ENCODE results near the gene CXorf49B.
"Not testable (repeated sequence)": the region's sequence is repeated elsewhere in the genome, so short reads cannot be mapped to it uniquely, and the experiment has no call there.

DNA sequence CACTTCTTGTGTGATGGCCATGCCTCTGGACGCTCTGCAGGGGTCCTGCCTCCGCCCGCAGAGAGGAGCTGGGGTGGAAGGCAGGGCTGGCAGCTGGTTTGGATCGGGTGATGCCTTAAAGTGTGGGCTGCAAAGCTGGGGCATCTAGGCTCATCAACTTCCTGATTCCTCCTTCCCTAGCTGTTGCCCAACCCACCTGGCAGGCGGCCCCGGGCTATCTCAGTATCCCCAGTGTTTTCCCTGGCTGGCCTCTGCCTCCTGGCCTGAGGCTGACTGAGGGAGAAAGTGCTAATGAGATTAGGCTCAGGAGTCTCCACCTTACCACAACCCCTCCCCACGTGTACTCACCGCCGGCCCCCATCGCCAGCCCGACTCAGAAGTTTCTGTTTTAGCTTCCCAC lies 1.7 kb downstream of the CXorf49B start:
- TF ChIP-seq, protein P1, sequence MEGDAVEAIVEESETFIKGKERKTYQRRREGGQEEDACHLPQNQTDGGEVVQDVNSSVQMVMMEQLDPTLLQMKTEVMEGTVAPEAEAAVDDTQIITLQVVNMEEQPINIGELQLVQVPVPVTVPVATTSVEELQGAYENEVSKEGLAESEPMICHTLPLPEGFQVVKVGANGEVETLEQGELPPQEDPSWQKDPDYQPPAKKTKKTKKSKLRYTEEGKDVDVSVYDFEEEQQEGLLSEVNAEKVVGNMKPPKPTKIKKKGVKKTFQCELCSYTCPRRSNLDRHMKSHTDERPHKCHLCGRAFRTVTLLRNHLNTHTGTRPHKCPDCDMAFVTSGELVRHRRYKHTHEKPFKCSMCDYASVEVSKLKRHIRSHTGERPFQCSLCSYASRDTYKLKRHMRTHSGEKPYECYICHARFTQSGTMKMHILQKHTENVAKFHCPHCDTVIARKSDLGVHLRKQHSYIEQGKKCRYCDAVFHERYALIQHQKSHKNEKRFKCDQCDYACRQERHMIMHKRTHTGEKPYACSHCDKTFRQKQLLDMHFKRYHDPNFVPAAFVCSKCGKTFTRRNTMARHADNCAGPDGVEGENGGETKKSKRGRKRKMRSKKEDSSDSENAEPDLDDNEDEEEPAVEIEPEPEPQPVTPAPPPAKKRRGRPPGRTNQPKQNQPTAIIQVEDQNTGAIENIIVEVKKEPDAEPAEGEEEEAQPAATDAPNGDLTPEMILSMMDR (IDR thresholded peaks at IDR 0.05): not testable (repeated sequence)
- TF ChIP-seq POLR2A (IDR thresholded peaks at IDR 0.05): not testable (repeated sequence)

All from lower leg skin (tissue), 3 donors.